Common myeloid progenitor, CD34-positive (primary cell): ENCODE results near the gene LIPC.
"Not testable (repeated sequence)": the region's sequence is repeated elsewhere in the genome, so short reads cannot be mapped to it uniquely, and the experiment has no call there.

Source experiments
- CTCF ChIA-PET: fragments of 350-600 bp; sonication (Branson Sonifier 250); formaldehyde crosslinking; loops from one replicate; lab custom pipeline; 2021; ENCODE audit warnings: antibody characterized with exemption; lab: Charles Lee
- POLR2A ChIA-PET: fragments of 350-600 bp; sonication (Branson Sonifier 250); formaldehyde crosslinking; loops from one replicate; lab custom pipeline; 2021; ENCODE audit warnings: antibody characterized with exemption; lab: Charles Lee
- DNase-seq, 3 donors: peaks; one replicate each; pipeline versions ENCODE4 v3.0.0 to v3.0.0-alpha.2; 2013
- H3K27ac ChIP-seq, 2 experiments: 1 replicate in 1 of 2; 2 replicates in 1 of 2; pipeline ENCODE4 v1.7.0; 2013; ENCODE audit warnings: inconsistent platforms in 2 of 2, low read length in 2 of 2, mild to moderate bottlenecking in 2 of 2, low read depth in 1 of 2, moderate library complexity in 1 of 2; ENCODE audit not compliant: severe bottlenecking in 2 of 2, insufficient read depth in 1 of 2, poor library complexity in 1 of 2
- H3K27me3 ChIP-seq, 5 experiments: replicated peaks in 2 of 5; 1 replicate in 3 of 5; 2 replicates in 2 of 5; pipeline versions ENCODE4 v1.6.1 to v1.7.0; 2013; ENCODE audit warnings: low read length in 4 of 5, mild to moderate bottlenecking in 2 of 5, moderate library complexity in 2 of 5, inconsistent platforms in 1 of 5; ENCODE audit not compliant: insufficient read depth in 5 of 5, control insufficient read depth in 4 of 5
- H3K36me3 ChIP-seq, 4 experiments: 1 replicate in 2 of 4; 2 replicates in 2 of 4; pipeline versions ENCODE4 v1.6.1 to v1.7.0; 2013; ENCODE audit warnings: low read length in 3 of 4, control low read depth in 1 of 4, mild to moderate bottlenecking in 1 of 4; ENCODE audit not compliant: control insufficient read depth in 4 of 4, insufficient read depth in 4 of 4
- H3K4me1 ChIP-seq, 4 experiments: 1 replicate in 3 of 4; 2 replicates in 1 of 4; pipeline versions ENCODE4 v1.6.1 to v1.7.1; 2013; ENCODE audit warnings: low read length in 3 of 4, mild to moderate bottlenecking in 3 of 4, control low read depth in 1 of 4, inconsistent platforms in 1 of 4, moderate library complexity in 1 of 4; ENCODE audit not compliant: control insufficient read depth in 4 of 4, insufficient read depth in 4 of 4; ENCODE audit errors: control extremely low read depth in 1 of 4
- H3K4me3 ChIP-seq, 7 experiments: 1 replicate in 4 of 7; 2 replicates in 3 of 7; pipeline versions ENCODE4 v1.5.1 to v1.7.0; 2013; ENCODE audit warnings: mild to moderate bottlenecking in 7 of 7, low read length in 6 of 7, moderate library complexity in 6 of 7, inconsistent platforms in 2 of 7, low read depth in 2 of 7, control low read depth in 1 of 7; ENCODE audit not compliant: insufficient read depth in 4 of 7, control insufficient read depth in 1 of 7; ENCODE audit errors: extremely low read depth in 1 of 7
- H3K9me3 ChIP-seq, 5 experiments: 1 replicate in 4 of 5; 2 replicates in 1 of 5; pipeline versions ENCODE4 v1.6.1 to v1.7.1; 2013; ENCODE audit warnings: low read length in 4 of 5, mild to moderate bottlenecking in 2 of 5, inconsistent platforms in 1 of 5, low read depth in 1 of 5, moderate library complexity in 1 of 5; ENCODE audit not compliant: control insufficient read depth in 4 of 5, insufficient read depth in 2 of 5; ENCODE audit errors: control extremely low read depth in 1 of 5
- WGBS: methylation state at CpG from one replicate; pipeline ENCODE4 v1.1.5; 2013; ENCODE audit not compliant: insufficient coverage; 5-methylcytosine and 5-hydroxymethylcytosine counted together

LIPC gene

DNA sequence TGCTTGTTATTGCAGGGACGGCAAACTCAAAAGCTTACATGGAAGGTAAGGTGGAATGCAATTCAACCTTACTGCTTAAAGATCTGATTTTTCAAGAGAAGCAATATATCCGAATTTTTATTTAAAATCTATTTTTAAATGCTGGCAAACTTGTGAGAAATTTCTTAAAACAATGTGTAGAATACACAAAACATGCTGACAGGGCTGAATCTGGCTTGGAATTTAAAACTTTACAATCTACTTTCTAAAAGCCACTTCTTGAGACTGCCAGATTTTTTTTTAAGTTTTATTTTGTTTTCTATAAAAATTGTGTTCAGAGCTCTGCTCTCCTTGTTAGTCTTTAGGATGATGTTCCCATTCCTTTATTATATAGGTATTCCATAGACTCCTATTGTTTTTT lies 171.0 kb downstream of the LIPC start:
- Histone ChIP-seq H3K9me3 (peaks cover 0 to 4% (median 0%) of the 10 kb centered on the region in 5 experiments), H3K4me1 (peaks cover 0 to 7% (median 1%) of the 10 kb centered on the region in 4 experiments), H3K36me3 (peaks cover 8 to 36% (median 21%) of the 10 kb centered on the region in 4 experiments), H3K27ac (no peak overlapping the region), H3K27me3 (no peaks in the 10 kb centered on the region), H3K4me3 (no peak overlapping the region)
- no peak for DNase-seq
- 100% methylated on average over 1 of the region's 2 CpGs for WGBS
- CTCF ChIA-PET = no interaction called here
- POLR2A ChIA-PET = no interaction called here

DNA sequence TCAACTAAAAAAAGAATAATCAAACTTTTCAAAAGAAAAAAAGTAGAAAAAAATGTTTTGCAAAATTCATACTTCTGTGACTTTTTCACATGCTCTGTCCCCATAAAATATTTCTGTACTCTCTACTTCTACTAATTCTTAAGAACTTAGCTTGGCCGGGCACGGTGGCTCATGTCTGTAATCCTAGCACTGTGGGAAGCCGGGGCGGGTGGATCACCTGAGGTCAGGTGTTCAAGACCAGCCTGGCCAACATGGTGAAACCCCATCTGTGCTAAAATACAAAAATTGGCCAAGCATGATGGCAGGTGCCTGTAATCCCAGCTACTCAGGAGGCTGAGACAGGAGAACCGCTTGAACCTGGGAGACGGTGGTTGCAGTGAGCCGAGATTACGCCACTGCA lies 172.1 kb downstream of the LIPC start:
- H3K27me3 ChIP-seq, DNase-seq, H3K9me3 ChIP-seq, H3K4me1 ChIP-seq, H3K4me3 ChIP-seq, H3K27ac ChIP-seq: not testable (repeated sequence)
- ChIA-PET CTCF (interaction anchor here (1.3 kb wide), 1 partner anchor 331 kb away, joined by 3 read pairs; no protein-coding TSS in a partner anchor), POLR2A (interaction anchor here (0.6 kb wide), 1 partner anchor 150 kb away, joined by 4 read pairs; no protein-coding TSS in a partner anchor)
- 99% methylated on average over 8 of the region's 8 CpGs for WGBS
- peaks cover 10 to 42% (median 20%) of the 10 kb centered on the region in 4 experiments for H3K36me3 ChIP-seq

- Histone ChIP-seq H3K36me3 (peaks cover 10 to 42% (median 21%) of the 10 kb centered on the region in 4 experiments), H3K9me3 (peaks cover 0 to 4% (median 0%) of the 10 kb centered on the region in 5 experiments), H3K4me3 (no peak overlapping the region), H3K4me1 (no peaks in the 10 kb centered on the region), H3K27ac (no peak overlapping the region), H3K27me3 (no peaks in the 10 kb centered on the region)
- 92% methylated on average over 3 of the region's 4 CpGs for WGBS
- DNase-seq = no peak
- ChIA-PET POLR2A (no interaction called here), CTCF (interaction anchor here (1.3 kb wide), 1 partner anchor 331 kb away, joined by 3 read pairs; no protein-coding TSS in a partner anchor)
Measured at GRCh38 chr15:58604455-58604923, 172.7 kb downstream of the LIPC start.

- peaks cover 0 to 3% (median 0%) of the 10 kb centered on the region in 5 experiments for H3K9me3 ChIP-seq
- H3K4me1 ChIP-seq = no peaks in the 10 kb centered on the region
- CTCF ChIA-PET = no interaction called here
- POLR2A ChIA-PET = no interaction called here
- DNase-seq = peak in 2 of 3 donors; percentile 34 to 63
- no peak overlapping the region for H3K4me3 ChIP-seq
- peaks cover 15 to 53% (median 28%) of the 10 kb centered on the region in 4 experiments for H3K36me3 ChIP-seq
- no peak overlapping the region for H3K27ac ChIP-seq
- WGBS = 85% methylated on average over 3 of the region's 3 CpGs
- no peaks in the 10 kb centered on the region for H3K27me3 ChIP-seq
Measured at GRCh38 chr15:58605931-58606530, 174.2 kb downstream of the LIPC start.

DNA sequence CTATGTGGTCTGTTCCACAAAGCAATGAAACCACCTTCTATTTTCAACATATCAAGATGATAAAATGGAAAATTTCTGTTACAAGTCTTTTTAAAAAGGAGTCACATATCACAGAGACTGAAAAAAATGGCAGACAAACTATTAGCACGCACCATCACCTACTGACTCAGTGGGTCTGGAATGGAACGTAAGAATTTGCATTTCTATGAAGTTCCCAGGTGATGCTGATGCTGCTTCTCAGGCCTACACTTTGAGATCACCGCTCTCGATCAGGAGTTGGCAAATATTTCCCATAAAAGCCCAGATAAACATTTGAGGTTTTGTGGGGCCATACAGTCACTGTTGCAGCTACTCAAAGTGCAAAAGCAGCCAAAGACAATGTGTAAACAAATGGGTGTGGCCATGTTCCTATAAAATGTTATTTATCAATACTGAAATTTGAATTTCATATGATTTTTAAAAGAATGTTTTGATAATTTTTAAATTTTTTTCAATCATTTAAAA lies 174.8 kb downstream of the LIPC start:
- 100% methylated on average over 2 of the region's 4 CpGs for WGBS
- ChIA-PET POLR2A (no interaction called here), CTCF (no interaction called here)
- no peak for DNase-seq
- H3K27me3 ChIP-seq = no peaks in the 10 kb centered on the region
- H3K27ac ChIP-seq = no peak overlapping the region
- no peak overlapping the region for H3K4me3 ChIP-seq
- no peaks in the 10 kb centered on the region for H3K4me1 ChIP-seq
- no peaks in the 10 kb centered on the region for H3K9me3 ChIP-seq
- H3K36me3 ChIP-seq = peaks cover 13 to 51% (median 27%) of the 10 kb centered on the region in 4 experiments

GRCh38 chr15:58608129-58608590 lies 176.4 kb downstream of the LIPC start:
- H3K4me1 ChIP-seq = no peaks in the 10 kb centered on the region
- H3K27me3 ChIP-seq = no peaks in the 10 kb centered on the region
- DNase-seq = peak in 2 of 3 donors; percentile 44 to 64
- no peak overlapping the region for H3K4me3 ChIP-seq
- ChIA-PET CTCF (no interaction called here), POLR2A (no interaction called here)
- H3K27ac ChIP-seq = no peak overlapping the region
- H3K9me3 ChIP-seq = peaks cover 0 to 2% (median 0%) of the 10 kb centered on the region in 5 experiments
- H3K36me3 ChIP-seq = peaks cover 7 to 56% (median 32%) of the 10 kb centered on the region in 4 experiments
- 94% methylated on average over 3 of the region's 5 CpGs for WGBS

DNA sequence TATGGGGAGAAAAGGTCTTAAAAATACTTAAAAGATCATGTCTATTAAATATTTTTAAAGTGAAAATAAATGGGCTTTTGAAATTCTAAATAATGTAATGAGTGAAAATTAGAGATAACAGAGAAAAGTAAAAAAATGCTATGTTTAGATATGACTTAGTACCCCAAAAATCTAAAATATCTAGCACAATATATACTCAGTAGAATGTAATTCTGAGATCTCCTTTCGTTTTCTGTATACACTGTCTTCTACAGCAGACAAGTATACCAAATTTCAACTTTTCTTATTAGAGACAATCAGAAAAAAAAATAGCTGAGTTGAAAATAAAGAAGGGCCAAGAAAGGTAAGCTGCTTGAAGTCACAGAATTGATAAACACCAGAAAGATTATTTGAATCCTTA lies 176.9 kb downstream of the LIPC start:
- no CpG with 5 or more reads among the region's 1 CpG for WGBS
- peaks cover 0 to 3% (median 2%) of the 10 kb centered on the region in 5 experiments for H3K9me3 ChIP-seq
- H3K27ac ChIP-seq = no peak overlapping the region
- no peaks in the 10 kb centered on the region for H3K4me1 ChIP-seq
- H3K4me3 ChIP-seq = no peak overlapping the region
- DNase-seq = no peak
- ChIA-PET POLR2A (no interaction called here), CTCF (no interaction called here)
- H3K36me3 ChIP-seq = peaks cover 4 to 55% (median 29%) of the 10 kb centered on the region in 4 experiments
- no peaks in the 10 kb centered on the region for H3K27me3 ChIP-seq
